Measurements from ENCODE around the gene COL23A1.
"Not testable (repeated sequence)": the region's sequence is repeated elsewhere in the genome, so short reads cannot be mapped to it uniquely, and the experiment has no call there.

COL23A1 gene

GRCh38 chr5:178261666-178262600 lies 328.3 kb downstream of the COL23A1 start:
- DNase-seq (ENCODE audit: low read depth in 2 of 2), result no peak

- no peak for DNase-seq (ENCODE audit: low read depth in 2 of 2)
These were observed 330.3 kb downstream of the COL23A1 start for GRCh38 chr5:178259623-178260536.

GRCh38 chr5:178257650-178258049 lies 332.5 kb downstream of the COL23A1 start:
- no peak for DNase-seq (ENCODE audit: low read depth in 2 of 2)

GRCh38 chr5:178256746-178257145 lies 333.4 kb downstream of the COL23A1 start:
- no peak for DNase-seq (ENCODE audit: low read depth in 2 of 2)

- not testable (repeated sequence) for DNase-seq (ENCODE audit: low read depth in 2 of 2)
These were observed 336.6 kb downstream of the COL23A1 start for GRCh38 chr5:178253632-178254031.

- no peak for DNase-seq (ENCODE audit: low read depth in 2 of 2)
These were observed 337.9 kb downstream of the COL23A1 start for GRCh38 chr5:178252258-178252657.

GRCh38 chr5:178250263-178250662 lies 339.9 kb downstream of the COL23A1 start:
- DNase-seq (ENCODE audit: low read depth in 2 of 2), result no peak

GRCh38 chr5:178249191-178249989 lies 340.8 kb downstream of the COL23A1 start:
- no peak for DNase-seq (ENCODE audit: low read depth in 2 of 2)

- no peak for DNase-seq (ENCODE audit: low read depth in 2 of 2)
These were observed 341.4 kb downstream of the COL23A1 start for GRCh38 chr5:178248750-178249149.

- no peak for DNase-seq (ENCODE audit: low read depth in 2 of 2)
These were observed 342.4 kb downstream of the COL23A1 start for GRCh38 chr5:178247481-178248456.

GRCh38 chr5:178246624-178247279 lies 343.4 kb downstream of the COL23A1 start:
- no peak for DNase-seq (ENCODE audit: low read depth in 2 of 2)

GRCh38 chr5:178245389-178245788 lies 344.8 kb downstream of the COL23A1 start:
- DNase-seq (ENCODE audit: low read depth in 2 of 2), result no peak

GRCh38 chr5:178244576-178244975 lies 345.6 kb downstream of the COL23A1 start:
- DNase-seq (ENCODE audit: low read depth in 2 of 2), result no peak

- no peak for DNase-seq (ENCODE audit: low read depth in 2 of 2)
These were observed 347.8 kb downstream of the COL23A1 start for GRCh38 chr5:178242416-178242815.

GRCh38 chr5:178241688-178242231 lies 348.4 kb downstream of the COL23A1 start:
- no peak for DNase-seq (ENCODE audit: low read depth in 2 of 2)

- no peak for DNase-seq (ENCODE audit: low read depth in 2 of 2)
These were observed 348.9 kb downstream of the COL23A1 start for GRCh38 chr5:178241231-178241663.

GRCh38 chr5:178240766-178241165 lies 349.4 kb downstream of the COL23A1 start:
- DNase-seq (ENCODE audit: low read depth in 2 of 2), result no peak

GRCh38 chr5:178240341-178240741 lies 349.9 kb downstream of the COL23A1 start:
- no peak for DNase-seq (ENCODE audit: low read depth in 2 of 2)

GRCh38 chr5:178239626-178240301 lies 350.4 kb downstream of the COL23A1 start:
- DNase-seq (ENCODE audit: low read depth in 2 of 2), result not testable (repeated sequence)
